HEK293 (cell line): Measurements from ENCODE around the gene FGFR3.

ENCODE experiments used
- CTCF ChIP-seq: fragments of 450-650 bp; formaldehyde crosslinking; IDR thresholded peaks from 2 replicates; pipeline ENCODE4 v1.5.1; 2016; ENCODE audit warnings: missing biosample characterization, missing genetic modification characterization
- GFI1B ChIP-seq: fragments of 450-650 bp; formaldehyde crosslinking; IDR thresholded peaks from 2 replicates; pipeline ENCODE4 v1.5.1; 2016; ENCODE audit warnings: missing biosample characterization, missing genetic modification characterization
- SP2 ChIP-seq: fragments of 450-650 bp; formaldehyde crosslinking; IDR thresholded peaks from 2 replicates; pipeline ENCODE4 v1.5.1; 2016; ENCODE audit warnings: missing biosample characterization, missing genetic modification characterization

GRCh38 chr4:1808851-1809753, 16.0 kb downstream of the FGFR3 start:
- TF ChIP-seq GFI1B, result no peak
- TF ChIP-seq SP2 (tag by site-specific recombination), result no peak
- no peak for TF ChIP-seq CTCF
